ENCODE results near the gene CNOT11.

CNOT11 gene

DNA sequence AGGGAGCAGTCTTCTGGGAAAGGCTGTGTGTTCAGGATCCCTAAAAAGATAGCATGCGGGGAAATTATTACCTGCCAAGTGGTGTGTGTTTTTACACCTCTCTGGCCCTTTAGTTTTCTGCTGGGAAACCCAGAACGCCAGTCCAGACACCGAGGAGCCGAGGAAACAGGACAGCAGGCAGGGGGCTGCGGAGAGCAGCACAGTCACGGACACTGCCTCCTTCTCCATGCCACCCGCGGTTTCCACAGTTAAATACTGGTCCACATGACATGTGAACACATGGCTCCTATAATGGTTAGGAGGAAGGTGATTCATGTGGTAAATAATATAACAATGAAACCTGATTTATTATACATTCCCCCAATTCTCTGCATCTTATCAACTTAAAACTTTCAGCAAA lies 20.4 kb downstream of the CNOT11 start:
- Histone ChIP-seq H3K4me3 (ENCODE audit: insufficient read depth, low read depth, low read length, poor library complexity, severe bottlenecking) (no peak overlapping the region), H3K4me1 (ENCODE audit: control insufficient read depth, insufficient read depth, low read length, poor library complexity, severe bottlenecking) (no peaks in the 10 kb centered on the region), H3K36me3 (ENCODE audit: control insufficient read depth, insufficient read depth, low read length) (peaks cover 75% of the 10 kb centered on the region), H3K27me3 (replicated peaks; ENCODE audit: control insufficient read depth, insufficient read depth, low read length, poor library complexity, severe bottlenecking) (no peaks in the 10 kb centered on the region), H3K27ac (ENCODE audit: insufficient read depth, low read length, poor library complexity, severe bottlenecking) (no peak overlapping the region), H3K9me3 (ENCODE audit: control insufficient read depth, low read length) (no peaks in the 10 kb centered on the region)
- no peak for DNase-seq

GRCh38 chr2:101274142-101274541 lies 21.5 kb downstream of the CNOT11 start:
- no peak for DNase-seq
- no peak overlapping the region for H3K27ac ChIP-seq (ENCODE audit: insufficient read depth, low read length, poor library complexity, severe bottlenecking)
- no peak overlapping the region for H3K4me3 ChIP-seq (ENCODE audit: insufficient read depth, low read depth, low read length, poor library complexity, severe bottlenecking)
- H3K4me1 ChIP-seq (ENCODE audit: control insufficient read depth, insufficient read depth, low read length, poor library complexity, severe bottlenecking): no peaks in the 10 kb centered on the region
- peaks cover 72% of the 10 kb centered on the region for H3K36me3 ChIP-seq (ENCODE audit: control insufficient read depth, insufficient read depth, low read length)
- H3K9me3 ChIP-seq (ENCODE audit: control insufficient read depth, low read length): no peaks in the 10 kb centered on the region
- H3K27me3 ChIP-seq (replicated peaks; ENCODE audit: control insufficient read depth, insufficient read depth, low read length, poor library complexity, severe bottlenecking): no peaks in the 10 kb centered on the region

- Histone ChIP-seq H3K27ac (ENCODE audit: insufficient read depth, low read length, poor library complexity, severe bottlenecking) (no peak overlapping the region), H3K36me3 (ENCODE audit: control insufficient read depth, insufficient read depth, low read length) (peaks cover 74% of the 10 kb centered on the region), H3K4me1 (ENCODE audit: control insufficient read depth, insufficient read depth, low read length, poor library complexity, severe bottlenecking) (no peaks in the 10 kb centered on the region), H3K4me3 (ENCODE audit: insufficient read depth, low read depth, low read length, poor library complexity, severe bottlenecking) (no peak overlapping the region), H3K9me3 (ENCODE audit: control insufficient read depth, low read length) (no peaks in the 10 kb centered on the region), H3K27me3 (replicated peaks; ENCODE audit: control insufficient read depth, insufficient read depth, low read length, poor library complexity, severe bottlenecking) (no peaks in the 10 kb centered on the region)
- no peak for DNase-seq
Measured at GRCh38 chr2:101277111-101277510, 24.4 kb downstream of the CNOT11 start.

- DNase-seq: no peak
- peaks cover 75% of the 10 kb centered on the region for H3K36me3 ChIP-seq (ENCODE audit: control insufficient read depth, insufficient read depth, low read length)
- H3K9me3 ChIP-seq (ENCODE audit: control insufficient read depth, low read length): no peaks in the 10 kb centered on the region
- H3K27ac ChIP-seq (ENCODE audit: insufficient read depth, low read length, poor library complexity, severe bottlenecking): no peak overlapping the region
- no peaks in the 10 kb centered on the region for H3K4me1 ChIP-seq (ENCODE audit: control insufficient read depth, insufficient read depth, low read length, poor library complexity, severe bottlenecking)
- H3K4me3 ChIP-seq (ENCODE audit: insufficient read depth, low read depth, low read length, poor library complexity, severe bottlenecking): no peak overlapping the region
- H3K27me3 ChIP-seq (replicated peaks; ENCODE audit: control insufficient read depth, insufficient read depth, low read length, poor library complexity, severe bottlenecking): no peaks in the 10 kb centered on the region
Measured at GRCh38 chr2:101278925-101279324, 26.2 kb downstream of the CNOT11 start.

GRCh38 chr2:101281482-101281881 lies 28.8 kb downstream of the CNOT11 start:
- Histone ChIP-seq H3K36me3 (ENCODE audit: control insufficient read depth, insufficient read depth, low read length) (peaks cover 86% of the 10 kb centered on the region), H3K4me1 (ENCODE audit: control insufficient read depth, insufficient read depth, low read length, poor library complexity, severe bottlenecking) (no peaks in the 10 kb centered on the region), H3K27me3 (replicated peaks; ENCODE audit: control insufficient read depth, insufficient read depth, low read length, poor library complexity, severe bottlenecking) (no peaks in the 10 kb centered on the region), H3K4me3 (ENCODE audit: insufficient read depth, low read depth, low read length, poor library complexity, severe bottlenecking) (no peak overlapping the region), H3K9me3 (ENCODE audit: control insufficient read depth, low read length) (no peaks in the 10 kb centered on the region), H3K27ac (ENCODE audit: insufficient read depth, low read length, poor library complexity, severe bottlenecking) (no peak overlapping the region)
- no peak for DNase-seq

DNA sequence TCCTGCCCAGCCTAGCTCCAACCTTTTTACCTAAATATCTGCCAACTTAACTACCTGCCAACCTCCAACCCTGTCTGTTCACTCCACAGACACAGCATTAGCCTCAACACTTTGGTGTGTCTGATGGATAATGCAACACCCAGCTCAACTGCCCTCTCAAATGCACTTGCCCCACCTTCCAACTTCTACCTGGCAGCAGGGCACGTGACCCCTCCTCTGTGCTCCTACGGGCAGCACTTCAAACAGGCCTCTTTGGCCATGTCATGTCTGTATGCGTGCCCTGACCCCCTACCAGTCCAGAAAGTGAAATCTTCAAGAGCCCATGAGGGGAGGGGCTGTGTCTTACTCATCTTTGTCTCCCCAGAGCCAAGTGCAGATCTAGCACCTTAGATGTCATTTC lies 30.3 kb downstream of the CNOT11 start:
- Histone ChIP-seq H3K27me3 (replicated peaks; ENCODE audit: control insufficient read depth, insufficient read depth, low read length, poor library complexity, severe bottlenecking) (no peaks in the 10 kb centered on the region), H3K36me3 (ENCODE audit: control insufficient read depth, insufficient read depth, low read length) (peaks cover 92% of the 10 kb centered on the region), H3K4me1 (ENCODE audit: control insufficient read depth, insufficient read depth, low read length, poor library complexity, severe bottlenecking) (no peaks in the 10 kb centered on the region), H3K9me3 (ENCODE audit: control insufficient read depth, low read length) (no peaks in the 10 kb centered on the region), H3K27ac (ENCODE audit: insufficient read depth, low read length, poor library complexity, severe bottlenecking) (no peak overlapping the region), H3K4me3 (ENCODE audit: insufficient read depth, low read depth, low read length, poor library complexity, severe bottlenecking) (no peak overlapping the region)
- DNase-seq: no peak

DNA sequence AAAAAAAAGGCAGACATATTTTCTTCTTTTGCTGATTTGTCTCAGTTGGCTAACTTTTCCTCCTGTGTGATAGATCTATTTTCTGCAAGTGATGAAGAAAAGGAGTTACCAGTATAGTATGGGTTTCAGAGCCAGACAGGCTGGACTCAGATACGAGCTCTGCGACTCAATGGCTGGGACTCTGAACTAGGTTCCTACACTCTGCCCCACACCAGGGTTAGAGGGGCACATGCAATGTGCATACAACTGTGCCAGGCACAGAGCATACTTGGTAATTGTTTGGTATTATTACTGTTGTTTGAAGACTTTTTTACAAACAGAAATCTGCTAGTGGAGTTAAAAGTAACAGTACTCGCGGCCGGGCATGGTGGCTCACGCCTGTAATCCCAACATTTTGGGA lies 34.0 kb downstream of the CNOT11 start:
- Histone ChIP-seq H3K9me3 (ENCODE audit: control insufficient read depth, low read length) (no peaks in the 10 kb centered on the region), H3K4me3 (ENCODE audit: insufficient read depth, low read depth, low read length, poor library complexity, severe bottlenecking) (no peak overlapping the region), H3K4me1 (ENCODE audit: control insufficient read depth, insufficient read depth, low read length, poor library complexity, severe bottlenecking) (no peaks in the 10 kb centered on the region), H3K27ac (ENCODE audit: insufficient read depth, low read length, poor library complexity, severe bottlenecking) (no peak overlapping the region), H3K27me3 (replicated peaks; ENCODE audit: control insufficient read depth, insufficient read depth, low read length, poor library complexity, severe bottlenecking) (no peaks in the 10 kb centered on the region), H3K36me3 (ENCODE audit: control insufficient read depth, insufficient read depth, low read length) (peaks cover 72% of the 10 kb centered on the region)
- DNase-seq: no peak

DNA sequence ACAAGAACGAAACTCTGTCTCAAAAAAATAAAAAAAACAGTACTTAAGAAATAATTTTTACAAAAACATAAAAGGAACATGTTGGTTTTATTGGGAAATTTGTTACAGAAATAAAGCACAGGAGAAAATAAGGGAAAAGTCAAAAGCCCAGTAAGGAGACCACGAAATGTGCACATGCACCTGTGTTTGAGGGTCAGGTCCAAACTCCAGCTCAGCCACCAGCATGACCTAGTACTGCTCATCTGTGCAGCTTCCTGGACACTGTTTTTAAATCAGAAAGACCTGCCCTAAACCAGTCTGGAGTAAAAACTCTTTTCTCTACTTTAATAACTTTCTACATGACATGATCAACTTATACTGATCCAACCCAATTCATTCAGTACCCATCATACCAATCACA lies 34.6 kb downstream of the CNOT11 start:
- no peak for DNase-seq
- Histone ChIP-seq H3K27me3 (replicated peaks; ENCODE audit: control insufficient read depth, insufficient read depth, low read length, poor library complexity, severe bottlenecking) (no peaks in the 10 kb centered on the region), H3K36me3 (ENCODE audit: control insufficient read depth, insufficient read depth, low read length) (peaks cover 72% of the 10 kb centered on the region), H3K4me1 (ENCODE audit: control insufficient read depth, insufficient read depth, low read length, poor library complexity, severe bottlenecking) (no peaks in the 10 kb centered on the region), H3K9me3 (ENCODE audit: control insufficient read depth, low read length) (no peaks in the 10 kb centered on the region), H3K4me3 (ENCODE audit: insufficient read depth, low read depth, low read length, poor library complexity, severe bottlenecking) (no peak overlapping the region), H3K27ac (ENCODE audit: insufficient read depth, low read length, poor library complexity, severe bottlenecking) (no peak overlapping the region)

DNA sequence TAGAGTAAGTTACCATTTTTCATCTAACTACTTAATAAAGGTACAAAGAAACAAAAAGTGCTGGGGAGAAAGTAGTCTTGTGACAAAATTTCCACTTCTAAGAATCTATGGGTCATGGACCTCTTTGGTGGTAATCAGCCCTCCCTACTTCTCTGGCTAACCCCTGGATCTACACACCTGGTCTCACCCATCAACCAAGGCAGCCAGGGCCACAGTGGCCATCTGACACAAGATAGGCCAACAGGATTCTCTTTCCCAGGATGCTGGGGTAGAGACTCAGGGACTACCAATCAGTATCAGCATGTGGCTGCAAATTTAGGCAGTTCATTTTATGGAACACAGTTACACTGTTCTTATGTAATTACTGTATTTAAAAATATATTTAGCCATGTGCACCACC lies 38.0 kb downstream of the CNOT11 start:
- DNase-seq: no peak
- Histone ChIP-seq H3K4me1 (ENCODE audit: control insufficient read depth, insufficient read depth, low read length, poor library complexity, severe bottlenecking) (peaks cover 3% of the 10 kb centered on the region), H3K9me3 (ENCODE audit: control insufficient read depth, low read length) (no peaks in the 10 kb centered on the region), H3K36me3 (ENCODE audit: control insufficient read depth, insufficient read depth, low read length) (peaks cover 61% of the 10 kb centered on the region), H3K27me3 (replicated peaks; ENCODE audit: control insufficient read depth, insufficient read depth, low read length, poor library complexity, severe bottlenecking) (no peaks in the 10 kb centered on the region), H3K4me3 (ENCODE audit: insufficient read depth, low read depth, low read length, poor library complexity, severe bottlenecking) (no peak overlapping the region), H3K27ac (ENCODE audit: insufficient read depth, low read length, poor library complexity, severe bottlenecking) (no peak overlapping the region)

- Histone ChIP-seq H3K9me3 (ENCODE audit: control insufficient read depth, low read length) (no peaks in the 10 kb centered on the region), H3K27me3 (replicated peaks; ENCODE audit: control insufficient read depth, insufficient read depth, low read length, poor library complexity, severe bottlenecking) (no peaks in the 10 kb centered on the region), H3K36me3 (ENCODE audit: control insufficient read depth, insufficient read depth, low read length) (peaks cover 48% of the 10 kb centered on the region), H3K4me1 (ENCODE audit: control insufficient read depth, insufficient read depth, low read length, poor library complexity, severe bottlenecking) (peaks cover 11% of the 10 kb centered on the region), H3K4me3 (ENCODE audit: insufficient read depth, low read depth, low read length, poor library complexity, severe bottlenecking) (no peak overlapping the region), H3K27ac (ENCODE audit: insufficient read depth, low read length, poor library complexity, severe bottlenecking) (no peak overlapping the region)
- no peak for DNase-seq
Measured at GRCh38 chr2:101291973-101292372, 39.3 kb downstream of the CNOT11 start.

GRCh38 chr2:101293544-101293943 lies 40.9 kb downstream of the CNOT11 start:
- Histone ChIP-seq H3K9me3 (ENCODE audit: control insufficient read depth, low read length) (no peaks in the 10 kb centered on the region), H3K4me3 (ENCODE audit: insufficient read depth, low read depth, low read length, poor library complexity, severe bottlenecking) (no peak overlapping the region), H3K4me1 (ENCODE audit: control insufficient read depth, insufficient read depth, low read length, poor library complexity, severe bottlenecking) (peaks cover 23% of the 10 kb centered on the region), H3K36me3 (ENCODE audit: control insufficient read depth, insufficient read depth, low read length) (peaks cover 34% of the 10 kb centered on the region), H3K27ac (ENCODE audit: insufficient read depth, low read length, poor library complexity, severe bottlenecking) (peak overlapping the region; percentile 9), H3K27me3 (replicated peaks; ENCODE audit: control insufficient read depth, insufficient read depth, low read length, poor library complexity, severe bottlenecking) (no peaks in the 10 kb centered on the region)
- no peak for DNase-seq
